HCT116 (cell line): ENCODE results near the gene FKBP2. TPM values are rescaled to one million over a fixed set of nuclear protein-coding genes. Genes with fewer than 3 reads are reported as not detected.

Experiments used
- ATAC-seq: fragments of 200-7000 bp; cut with Tn5 transposase; 2 replicates; pipeline ENCODE4 v1.9.1; 2020; ENCODE audit warnings: mild to moderate bottlenecking, moderate library complexity
- BruUV-seq: library from RNA; stranded (reverse); fragments of 400-500 nt; replicated peaks from 2 replicates; lab custom pipeline; 2021; lab: Mats Ljungman, UMichigan
- CTCF ChIA-PET: fragments of 300-600 bp; sonication (Branson Sonifier 250); formaldehyde crosslinking; loops from one replicate; lab custom pipeline; 2021; ENCODE audit warnings: antibody characterized with exemption; lab: Charles Lee
- POLR2A ChIA-PET: fragments of 300-600, 350-600 bp; sonication (Branson Sonifier 250); formaldehyde crosslinking; loops from one replicate; lab custom pipeline; 2021; ENCODE audit warnings: antibody characterized with exemption; lab: Charles Lee
- RAD21 ChIA-PET, 2 experiments: fragments of 300-600 bp; sonication (Branson Sonifier 250); formaldehyde crosslinking; loops; one replicate each; lab custom pipeline; 2023; ENCODE audit warnings: low total read pairs in 2 of 2; ENCODE audit not compliant: uncharacterized antibody in 2 of 2, unreplicated experiment in 2 of 2, low non-redundant PET in 1 of 2; lab: Charles Lee
- DNase-seq: peaks from one replicate; pipeline ENCODE4 v3.0.0-alpha.2; 2010; ENCODE audit warnings: low read depth, low spot score
- H2AFZ ChIP-seq: fragments of 200-600 bp; shearing (Covaris generic), sonication (generic); 2 replicates; pipeline ENCODE4 v1.6.1; 2017; ENCODE audit warnings: low read depth, mixed run types, mixed read lengths, antibody characterized with exemption, low read length; ENCODE audit not compliant: poor library complexity, severe bottlenecking
- H3K27ac ChIP-seq: 2 replicates; pipeline ENCODE4 v1.5.1; 2012; ENCODE audit warnings: low read depth, low read length
- H3K27me3 ChIP-seq: fragments of 200-600 bp; sonication (generic); 2 replicates; pipeline ENCODE4 v1.6.1; 2016; ENCODE audit warnings: mixed run types, low read length, mixed read lengths; ENCODE audit not compliant: insufficient read depth
- H3K36me3 ChIP-seq, 2 experiments: fragments of 200-500 bp in 1 of 2; fragments of 200-600 bp in 1 of 2; sonication (Bioruptor generic) in 1 of 2; sonication (generic) in 1 of 2; 2 replicates each; pipeline versions ENCODE4 v1.5.1 to v1.6.1; 2014 to 2016; ENCODE audit warnings: low read length in 2 of 2, inconsistent platforms in 1 of 2, mixed read lengths in 1 of 2, mixed run types in 1 of 2; ENCODE audit not compliant: insufficient read depth in 2 of 2, control insufficient read depth in 1 of 2
- H3K4me1 ChIP-seq, 2 experiments: fragments of 200-600 bp in 1 of 2; sonication (generic) in 1 of 2; 2 replicates each; pipeline versions ENCODE4 v1.5.1 to v1.6.1; 2012 to 2017; ENCODE audit warnings: low read length in 2 of 2, inconsistent platforms in 1 of 2, mild to moderate bottlenecking in 1 of 2, mixed read lengths in 1 of 2, mixed run types in 1 of 2, moderate library complexity in 1 of 2; ENCODE audit not compliant: insufficient read depth in 2 of 2, control insufficient read depth in 1 of 2
- H3K4me2 ChIP-seq: fragments of 200-600 bp; sonication (generic); 2 replicates; pipeline ENCODE4 v1.6.1; 2017; ENCODE audit warnings: mixed run types, low read length, mixed read lengths
- H3K4me3 ChIP-seq, 2 experiments: fragments of 200-600 bp in 1 of 2; sonication (generic) in 1 of 2; replicated peaks in 1 of 2; 2 replicates each; pipeline ENCODE4 v1.5.1; 2011 to 2016; ENCODE audit warnings: low read length in 2 of 2, control low read depth in 1 of 2, low read depth in 1 of 2, mild to moderate bottlenecking in 1 of 2, mixed read lengths in 1 of 2, mixed run types in 1 of 2
- H3K79me2 ChIP-seq: fragments of 200-600 bp; sonication (generic); 2 replicates; pipeline ENCODE4 v1.6.1; 2017; ENCODE audit warnings: mild to moderate bottlenecking, mixed run types, low read length, moderate library complexity, mixed read lengths; ENCODE audit not compliant: insufficient read depth
- H3K9ac ChIP-seq: fragments of 200-600 bp; sonication (generic); 2 replicates; pipeline ENCODE4 v1.6.1; 2016; ENCODE audit warnings: low read length, mixed read lengths
- H3K9me2 ChIP-seq: fragments of 200-600 bp; sonication (generic), shearing (Covaris generic); 2 replicates; pipeline ENCODE4 v1.6.1; 2017; ENCODE audit warnings: mixed run types, mild to moderate bottlenecking, moderate library complexity; ENCODE audit not compliant: insufficient read depth
- H3K9me3 ChIP-seq, 2 experiments: fragments of 200-500 bp in 1 of 2; fragments of 200-600 bp in 1 of 2; sonication (Bioruptor generic) in 1 of 2; sonication (generic) in 1 of 2; 2 replicates each; pipeline ENCODE4 v1.6.1; 2014 to 2017; ENCODE audit warnings: low read length in 2 of 2, mixed read lengths in 2 of 2, inconsistent platforms in 1 of 2, low read depth in 1 of 2, mild to moderate bottlenecking in 1 of 2, mixed run types in 1 of 2, moderate library complexity in 1 of 2; ENCODE audit not compliant: control insufficient read depth in 1 of 2, insufficient read depth in 1 of 2
- H4K20me1 ChIP-seq: fragments of 200-600 bp; sonication (generic), shearing (Covaris generic); 2 replicates; pipeline ENCODE4 v1.6.1; 2017; ENCODE audit warnings: mixed run types, mild to moderate bottlenecking, moderate library complexity; ENCODE audit not compliant: insufficient read depth
- CEBPB ChIP-seq: IDR thresholded peaks from 2 replicates; pipeline ENCODE4 v1.6.1; 2012; ENCODE audit warnings: low read depth
- EZH2 ChIP-seq: fragments of 200-600 bp; sonication (generic); IDR thresholded peaks from 2 replicates; pipeline ENCODE4 v1.6.1; 2017; ENCODE audit warnings: antibody characterized with exemption, mixed run types
- RAD21 ChIP-seq: IDR thresholded peaks from 2 replicates; pipeline ENCODE4 v1.6.1; 2012; ENCODE audit warnings: low read depth, mild to moderate bottlenecking
- TCF7L2 ChIP-seq: IDR thresholded peaks from 2 replicates; pipeline ENCODE4 v1.7.0; 2011; ENCODE audit warnings: borderline replicate concordance, inconsistent platforms; ENCODE audit not compliant: insufficient read depth, insufficient read length; ENCODE audit errors: extremely low read depth
- intact Hi-C: fragments of 100-400 bp; cut with micrococcal nuclease; formaldehyde crosslinking; loops from 2 replicates; pipeline ENCODE4 v1.10.0; 2022
- total RNA-seq: library from RNA; stranded (reverse); gene quantifications from one replicate; pipeline ENCODE4 v1.2.1, GENCODE V29; 2021; ENCODE audit not compliant: unreplicated experiment
- TF ChIP-seq, protein P1 (sequence below): IDR thresholded peaks from 2 replicates; pipeline ENCODE4 v1.6.1; 2012
- TF ChIP-seq, protein P2 (sequence below), 3 experiments: fragments of 200-600 bp in 1 of 3; sonication (generic) in 1 of 3; IDR thresholded peaks in 2 of 3; conservative IDR thresholded peaks in 1 of 3; 2 replicates each; pipeline ENCODE4 v1.5.1; 2012 to 2017; ENCODE audit warnings: low read depth in 2 of 3, low read length in 2 of 3, antibody characterized with exemption in 1 of 3, borderline replicate concordance in 1 of 3, control low read depth in 1 of 3, mild to moderate bottlenecking in 1 of 3, mixed read lengths in 1 of 3, mixed run types in 1 of 3, moderate library complexity in 1 of 3; ENCODE audit not compliant: insufficient read depth in 1 of 3

Gene FKBP2
- total RNA-seq, 1 experiment from 2014 or later = 69.2 TPM

DNA sequence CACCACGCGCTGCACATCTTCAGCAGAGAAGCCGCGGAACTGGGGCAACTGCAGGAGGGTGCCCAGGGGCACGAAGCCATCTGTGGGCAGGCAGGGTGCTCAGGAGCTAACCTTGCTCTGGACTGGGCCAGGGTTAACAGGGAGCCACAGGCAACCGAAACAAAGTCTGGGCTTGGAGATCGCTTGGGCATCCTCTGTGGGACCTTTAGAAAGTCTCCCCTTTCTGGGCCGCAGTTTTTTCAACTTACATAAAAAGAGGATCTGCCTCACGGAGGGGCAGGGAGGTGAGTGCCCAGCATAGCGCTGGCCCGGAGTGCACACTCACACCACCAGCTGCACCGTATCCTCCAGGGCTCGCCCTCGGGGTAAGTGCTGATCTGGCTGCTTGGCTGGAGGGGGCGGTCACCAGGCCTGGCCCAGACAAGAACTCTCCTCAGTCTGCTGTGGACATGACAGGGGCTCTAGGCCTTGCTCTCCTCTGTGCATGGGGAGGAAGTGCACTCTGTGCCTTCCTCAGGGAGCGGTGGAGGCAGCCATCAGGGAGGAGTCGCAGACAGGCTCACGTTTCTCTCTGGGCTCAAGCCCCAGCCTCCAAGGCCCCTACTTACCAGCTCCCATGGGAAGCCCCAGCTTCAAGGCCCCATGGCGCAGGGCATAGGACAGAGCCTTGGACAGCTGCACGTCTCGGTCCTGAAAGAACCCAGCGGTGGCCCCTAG, 15.8 kb upstream of the FKBP2 start:
- BruUV-seq = no TSS peak
- peaks cover 0 to 6% of the 10 kb centered on the region in 2 experiments; a peak in 1 of 4 replicates for H3K36me3 ChIP-seq
- ATAC-seq = no peak
- peak overlapping the region; percentile 96 for H3K9ac ChIP-seq
- CTCF ChIA-PET = no interaction called here
- H3K9me2 ChIP-seq = no peaks in the 10 kb centered on the region
- peaks cover 17 to 33% of the 10 kb centered on the region in 2 experiments for H3K4me1 ChIP-seq
- peaks cover 19% of the 10 kb centered on the region; the same call in 1 of the 2 replicates for H3K79me2 ChIP-seq
- no peaks in the 10 kb centered on the region for H3K27me3 ChIP-seq
- H4K20me1 ChIP-seq = no peaks in the 10 kb centered on the region
- no peak overlapping the region for H2AFZ ChIP-seq
- no peaks in the 10 kb centered on the region for H3K9me3 ChIP-seq
- H3K27ac ChIP-seq = peak overlapping the region; percentile 95
- intact Hi-C loops = no loop called here
- no peak for TF ChIP-seq RAD21
- TF ChIP-seq, protein P1, sequence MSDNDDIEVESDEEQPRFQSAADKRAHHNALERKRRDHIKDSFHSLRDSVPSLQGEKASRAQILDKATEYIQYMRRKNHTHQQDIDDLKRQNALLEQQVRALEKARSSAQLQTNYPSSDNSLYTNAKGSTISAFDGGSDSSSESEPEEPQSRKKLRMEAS = no peak
- TF ChIP-seq CEBPB = no peak
- TF ChIP-seq, protein P2, sequence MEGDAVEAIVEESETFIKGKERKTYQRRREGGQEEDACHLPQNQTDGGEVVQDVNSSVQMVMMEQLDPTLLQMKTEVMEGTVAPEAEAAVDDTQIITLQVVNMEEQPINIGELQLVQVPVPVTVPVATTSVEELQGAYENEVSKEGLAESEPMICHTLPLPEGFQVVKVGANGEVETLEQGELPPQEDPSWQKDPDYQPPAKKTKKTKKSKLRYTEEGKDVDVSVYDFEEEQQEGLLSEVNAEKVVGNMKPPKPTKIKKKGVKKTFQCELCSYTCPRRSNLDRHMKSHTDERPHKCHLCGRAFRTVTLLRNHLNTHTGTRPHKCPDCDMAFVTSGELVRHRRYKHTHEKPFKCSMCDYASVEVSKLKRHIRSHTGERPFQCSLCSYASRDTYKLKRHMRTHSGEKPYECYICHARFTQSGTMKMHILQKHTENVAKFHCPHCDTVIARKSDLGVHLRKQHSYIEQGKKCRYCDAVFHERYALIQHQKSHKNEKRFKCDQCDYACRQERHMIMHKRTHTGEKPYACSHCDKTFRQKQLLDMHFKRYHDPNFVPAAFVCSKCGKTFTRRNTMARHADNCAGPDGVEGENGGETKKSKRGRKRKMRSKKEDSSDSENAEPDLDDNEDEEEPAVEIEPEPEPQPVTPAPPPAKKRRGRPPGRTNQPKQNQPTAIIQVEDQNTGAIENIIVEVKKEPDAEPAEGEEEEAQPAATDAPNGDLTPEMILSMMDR (IDR thresholded peaks at IDR 0.05 in 2 of 3, conservative IDR thresholded peaks at IDR 0.05 in 1 of 3; ENCODE audit: borderline replicate concordance in 1 of 3, insufficient read depth in 1 of 3, low read depth in 2 of 3, low read length in 2 of 3) = no peak
- no peak for TF ChIP-seq EZH2
- TF ChIP-seq TCF7L2 = no peak
- TF ChIP-seq, all 23 proteins: peak for 0
- peak overlapping the region; percentile 82 to 90 for H3K4me3 ChIP-seq
- ChIA-PET POLR2A (no interaction called here), RAD21 (interaction anchor here in 1 of 2 experiments (1.1 kb wide), 1 partner anchor 21 kb away, joined by 3 read pairs; no protein-coding TSS in a partner anchor)
- DNase-seq = no peak
- H3K4me2 ChIP-seq = peak overlapping the region; percentile 100
